GM18861 (cell line): Measurements from ENCODE around the gene NCBP3.

Source experiments
- ATAC-seq: cut with Tn5 transposase; IDR thresholded peaks from one replicate; pipeline ENCODE4 v1.9.1; 2021; ENCODE audit not compliant: unreplicated experiment

Gene NCBP3

GRCh38 chr17:3845621-3846436 lies at the start of gene NCBP3:
NCBP3 (minus strand) TSS chr17:3846246; CDS start chr17:3846223, 23 bp downstream.
- peak; percentile 96 for ATAC-seq

- ATAC-seq, result no peak
Measured at GRCh38 chr17:3895354-3895753, 49.3 kb upstream of the NCBP3 start.

GRCh38 chr17:3894911-3895343 lies 48.9 kb upstream of the NCBP3 start:
- no peak for ATAC-seq

GRCh38 chr17:3894188-3894587 lies 48.1 kb upstream of the NCBP3 start:
- ATAC-seq, result no peak

- no peak for ATAC-seq
Measured at GRCh38 chr17:3893720-3894116, 47.7 kb upstream of the NCBP3 start.

GRCh38 chr17:3893003-3893719 lies 47.1 kb upstream of the NCBP3 start, which contains the start of gene CAMKK1:
CAMKK1 (minus strand) TSS chr17:3893053; CDS start chr17:3885687, 7,366 bp downstream.
- ATAC-seq, result peak; percentile 62

- no peak for ATAC-seq
Measured at GRCh38 chr17:3892095-3892998, 46.3 kb upstream of the NCBP3 start.

- ATAC-seq, result no peak
Measured at GRCh38 chr17:3891626-3892094, 45.6 kb upstream of the NCBP3 start.

GRCh38 chr17:3890878-3891219 lies 44.8 kb upstream of the NCBP3 start:
- ATAC-seq, result no peak

- ATAC-seq, result no peak
Measured at GRCh38 chr17:3890082-3890877, 44.2 kb upstream of the NCBP3 start.

GRCh38 chr17:3889325-3890012 lies 43.4 kb upstream of the NCBP3 start:
- no peak for ATAC-seq

- ATAC-seq, result no peak
Measured at GRCh38 chr17:3888343-3889171, 42.5 kb upstream of the NCBP3 start.

- no peak for ATAC-seq
Measured at GRCh38 chr17:3887804-3888203, 41.8 kb upstream of the NCBP3 start.

GRCh38 chr17:3887394-3887793 lies 41.3 kb upstream of the NCBP3 start:
- ATAC-seq, result no peak

GRCh38 chr17:3886776-3887175 lies 40.7 kb upstream of the NCBP3 start:
- ATAC-seq, result no peak

GRCh38 chr17:3885970-3886369 lies 39.9 kb upstream of the NCBP3 start:
- no peak for ATAC-seq

- no peak for ATAC-seq
Measured at GRCh38 chr17:3885271-3885670, 39.2 kb upstream of the NCBP3 start.

GRCh38 chr17:3884188-3884587 lies 38.1 kb upstream of the NCBP3 start:
- no peak for ATAC-seq

- ATAC-seq, result no peak
Measured at GRCh38 chr17:3882276-3882675, 36.2 kb upstream of the NCBP3 start.
